ENCODE measurements around the gene TNK2. TPM values are rescaled to one million over a fixed set of nuclear protein-coding genes. Genes with fewer than 3 reads are reported as not detected.

Gene TNK2
- total RNA-seq, 1 experiment from 2014 or later, result 55.1 TPM

DNA sequence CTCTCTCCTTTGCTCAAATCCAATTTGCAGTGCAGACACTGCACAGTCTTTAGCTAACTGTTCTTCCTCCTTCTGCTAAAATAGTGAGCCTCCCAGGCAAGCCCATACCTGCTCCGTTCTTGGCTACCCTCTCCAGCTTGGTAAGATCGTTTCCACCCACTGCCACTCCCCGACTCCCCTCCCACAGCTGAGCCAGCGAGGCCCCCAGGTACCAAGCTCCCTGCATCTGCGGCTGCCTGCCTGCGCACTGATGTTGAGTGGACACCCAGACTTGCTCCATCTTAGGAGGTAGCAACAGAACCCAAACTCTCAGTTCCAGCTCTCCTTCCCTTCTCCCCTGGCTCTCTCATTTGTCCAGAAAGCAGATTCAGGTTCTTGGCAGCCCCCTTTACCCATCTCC lies 7.9 kb upstream of the TNK2 start:
- POLR2A ChIA-PET, result no interaction called here

GRCh38 chr3:195914648-195915473 lies 6.5 kb upstream of the TNK2 start:
- intact Hi-C loops (cut with micrococcal nuclease), result loop anchor here (1.0 kb wide), 2 partner anchors 19 to 52 kb away; no protein-coding TSS in a partner anchor
- RAD21 ChIA-PET (ENCODE audit: low non-redundant PET in 1 of 2, low total read pairs in 2 of 2, uncharacterized antibody in 2 of 2, unreplicated experiment in 2 of 2), result interaction anchor here in 1 of 2 experiments (0.7 kb wide), 1 partner anchor 195 kb away, joined by 4 read pairs; no protein-coding TSS in a partner anchor
- H3K4me1 ChIP-seq (ENCODE audit: control insufficient read depth in 1 of 2, insufficient read depth in 2 of 2, low read length in 2 of 2), result peaks cover 15 to 41% of the 10 kb centered on the region in 2 experiments
- peak overlapping the region; percentile 30 to 41 for H3K4me3 ChIP-seq (replicated peaks in 1 of 2; ENCODE audit: low read depth in 1 of 2, low read length in 2 of 2)
- no peaks in the 10 kb centered on the region for H3K79me2 ChIP-seq (ENCODE audit: insufficient read depth, low read length)
- peak overlapping the region; percentile 75 for H3K4me2 ChIP-seq (ENCODE audit: low read length)
- H2AFZ ChIP-seq (ENCODE audit: low read depth, low read length, poor library complexity, severe bottlenecking), result peak overlapping the region; percentile 77
- POLR2A ChIA-PET, result interaction anchor here (1.8 kb wide), 1 partner anchor 20 kb away, joined by 7 read pairs; no protein-coding TSS in a partner anchor
- DNase-seq (ENCODE audit: low read depth, low spot score), result peak; percentile 98
- peak overlapping the region; percentile 48 for H3K9ac ChIP-seq (ENCODE audit: low read length)
- TF ChIP-seq POLR2AphosphoS5 (IDR thresholded peaks at IDR 0.05; ENCODE audit: low read depth, low read length) (peak; percentile 60; the same call in 1 of the 2 replicates), JUND (IDR thresholded peaks at IDR 0.05) (no peak), ZBTB33 (IDR thresholded peaks at IDR 0.05; ENCODE audit: extremely low read depth, insufficient replicate concordance, low read length) (no peak), POLR2A (IDR thresholded peaks at IDR 0.05; ENCODE audit: borderline replicate concordance, extremely low read depth, insufficient read depth, insufficient read length) (peak; percentile 48)
- TF ChIP-seq, protein P1, sequence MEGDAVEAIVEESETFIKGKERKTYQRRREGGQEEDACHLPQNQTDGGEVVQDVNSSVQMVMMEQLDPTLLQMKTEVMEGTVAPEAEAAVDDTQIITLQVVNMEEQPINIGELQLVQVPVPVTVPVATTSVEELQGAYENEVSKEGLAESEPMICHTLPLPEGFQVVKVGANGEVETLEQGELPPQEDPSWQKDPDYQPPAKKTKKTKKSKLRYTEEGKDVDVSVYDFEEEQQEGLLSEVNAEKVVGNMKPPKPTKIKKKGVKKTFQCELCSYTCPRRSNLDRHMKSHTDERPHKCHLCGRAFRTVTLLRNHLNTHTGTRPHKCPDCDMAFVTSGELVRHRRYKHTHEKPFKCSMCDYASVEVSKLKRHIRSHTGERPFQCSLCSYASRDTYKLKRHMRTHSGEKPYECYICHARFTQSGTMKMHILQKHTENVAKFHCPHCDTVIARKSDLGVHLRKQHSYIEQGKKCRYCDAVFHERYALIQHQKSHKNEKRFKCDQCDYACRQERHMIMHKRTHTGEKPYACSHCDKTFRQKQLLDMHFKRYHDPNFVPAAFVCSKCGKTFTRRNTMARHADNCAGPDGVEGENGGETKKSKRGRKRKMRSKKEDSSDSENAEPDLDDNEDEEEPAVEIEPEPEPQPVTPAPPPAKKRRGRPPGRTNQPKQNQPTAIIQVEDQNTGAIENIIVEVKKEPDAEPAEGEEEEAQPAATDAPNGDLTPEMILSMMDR (IDR thresholded peaks at IDR 0.05 in 2 of 3, conservative IDR thresholded peaks at IDR 0.05 in 1 of 3; ENCODE audit: borderline replicate concordance in 1 of 3, insufficient read depth in 1 of 3, low read depth in 2 of 3, low read length in 2 of 3), result peak in 2 of 3 experiments; percentile 96 to 98; a peak in 4 of 6 replicates
- H4K20me1 ChIP-seq (ENCODE audit: insufficient read depth), result no peaks in the 10 kb centered on the region
- no peaks in the 10 kb centered on the region for H3K9me3 ChIP-seq (ENCODE audit: control insufficient read depth in 1 of 2, insufficient read depth in 1 of 2, low read depth in 1 of 2, low read length in 2 of 2)
- CTCF ChIA-PET, result interaction anchor here (0.7 to 3.1 kb wide), 11 partner anchors 8 to 196 kb away, joined by 3 to 37 read pairs (median 3); no protein-coding TSS in a partner anchor
- no peaks in the 10 kb centered on the region for H3K36me3 ChIP-seq (ENCODE audit: control insufficient read depth in 1 of 2, insufficient read depth in 2 of 2, low read length in 2 of 2)
- peak overlapping the region; percentile 67 for H3K27ac ChIP-seq (ENCODE audit: low read depth, low read length)
- TSS peak; percentile 75 for BruUV-seq (replicated peaks)
- H3K9me2 ChIP-seq (ENCODE audit: insufficient read depth), result no peaks in the 10 kb centered on the region
- no peaks in the 10 kb centered on the region for H3K27me3 ChIP-seq (ENCODE audit: insufficient read depth, low read length)
- ATAC-seq, result peak; percentile 93

More for the DNA sequence above, 7.9 kb upstream of the TNK2 start:
- TF ChIP-seq ELF1 (IDR thresholded peaks at IDR 0.05; ENCODE audit: borderline replicate concordance, low read depth) (no peak), TCF7L2 (IDR thresholded peaks at IDR 0.05; ENCODE audit: borderline replicate concordance, extremely low read depth, insufficient read depth, insufficient read length) (no peak), ZNF274 (IDR thresholded peaks at IDR 0.05; ENCODE audit: low read depth, low read length) (no peak), ZFX (IDR thresholded peaks at IDR 0.05) (no peak)
- Histone ChIP-seq H2AFZ (ENCODE audit: low read depth, low read length, poor library complexity, severe bottlenecking) (no peak overlapping the region), H3K79me2 (ENCODE audit: insufficient read depth, low read length) (no peaks in the 10 kb centered on the region), H3K9me3 (ENCODE audit: control insufficient read depth in 1 of 2, insufficient read depth in 1 of 2, low read depth in 1 of 2, low read length in 2 of 2) (no peaks in the 10 kb centered on the region), H3K27me3 (ENCODE audit: insufficient read depth, low read length) (no peaks in the 10 kb centered on the region), H4K20me1 (ENCODE audit: insufficient read depth) (no peaks in the 10 kb centered on the region), H3K27ac (ENCODE audit: low read depth, low read length) (no peak overlapping the region), H3K4me2 (ENCODE audit: low read length) (no peak overlapping the region), H3K4me1 (ENCODE audit: control insufficient read depth in 1 of 2, insufficient read depth in 2 of 2, low read length in 2 of 2) (peaks cover 11 to 26% of the 10 kb centered on the region in 2 experiments), H3K9ac (ENCODE audit: low read length) (no peak overlapping the region), H3K9me2 (ENCODE audit: insufficient read depth) (no peaks in the 10 kb centered on the region), H3K36me3 (ENCODE audit: control insufficient read depth in 1 of 2, insufficient read depth in 2 of 2, low read length in 2 of 2) (no peaks in the 10 kb centered on the region), H3K4me3 (replicated peaks in 1 of 2; ENCODE audit: low read depth in 1 of 2, low read length in 2 of 2) (no peak overlapping the region)
- ATAC-seq (no peak), DNase-seq (ENCODE audit: low read depth, low spot score) (no peak)
- ChIA-PET CTCF (interaction anchor here (1.8 to 3.1 kb wide), 3 partner anchors 21 to 57 kb away, joined by 5 to 37 read pairs (median 21); no protein-coding TSS in a partner anchor), RAD21 (ENCODE audit: low non-redundant PET in 1 of 2, low total read pairs in 2 of 2, uncharacterized antibody in 2 of 2, unreplicated experiment in 2 of 2) (no interaction called here)
- BruUV-seq (replicated peaks), result no TSS peak
- intact Hi-C loops (cut with micrococcal nuclease), result no loop called here

Measured in HCT116 (cell line).